Adrenal gland (tissue), 5 donors: ENCODE measurements around the gene FOLR1.

Experiments used
- POLR2A ChIP-seq, 2 donors: fragments of 450-650 bp; IDR thresholded peaks; one replicate each; pipeline ENCODE4 v1.6.1; 2017; ENCODE audit warnings: antibody characterized with exemption in 2 of 2, mild to moderate bottlenecking in 2 of 2, moderate library complexity in 1 of 2
- TF ChIP-seq, protein P1 (sequence below), 6 experiments: fragments of 450-650 bp in 4 of 6; fragments of 200-600 bp in 2 of 6; sonication (generic) in 1 of 6; IDR thresholded peaks; 1 replicate in 5 of 6; 2 replicates in 1 of 6; pipeline versions ENCODE4 v1.5.1 to v1.8.0; 2016 to 2021; ENCODE audit warnings: antibody characterized with exemption in 6 of 6, mild to moderate bottlenecking in 2 of 6, moderate library complexity in 1 of 6
- donor health status: DM: no; HTN: no; CAD: no.

DNA sequence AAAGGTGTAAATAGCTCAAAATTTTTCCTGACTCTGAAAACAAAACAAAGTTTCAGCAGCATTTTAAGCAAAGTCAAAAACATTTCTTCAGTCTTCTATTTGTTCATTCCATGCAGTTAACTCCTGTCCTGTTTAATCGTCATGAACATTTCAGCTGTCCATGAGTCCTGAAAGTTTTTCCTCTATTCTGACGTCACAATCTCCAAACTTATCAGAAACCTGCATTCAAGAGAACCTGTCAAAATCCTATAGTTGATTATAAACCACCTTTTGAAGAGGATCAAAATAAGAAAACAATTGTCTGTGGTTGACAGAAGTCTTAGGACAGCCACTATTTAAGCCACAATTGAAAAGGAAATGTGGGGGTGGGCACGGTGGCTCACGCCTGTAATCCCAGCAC is 41.1 kb upstream of the FOLR1 start:
- no peak for TF ChIP-seq POLR2A (IDR thresholded peaks at IDR 0.05)
- TF ChIP-seq, protein P1, sequence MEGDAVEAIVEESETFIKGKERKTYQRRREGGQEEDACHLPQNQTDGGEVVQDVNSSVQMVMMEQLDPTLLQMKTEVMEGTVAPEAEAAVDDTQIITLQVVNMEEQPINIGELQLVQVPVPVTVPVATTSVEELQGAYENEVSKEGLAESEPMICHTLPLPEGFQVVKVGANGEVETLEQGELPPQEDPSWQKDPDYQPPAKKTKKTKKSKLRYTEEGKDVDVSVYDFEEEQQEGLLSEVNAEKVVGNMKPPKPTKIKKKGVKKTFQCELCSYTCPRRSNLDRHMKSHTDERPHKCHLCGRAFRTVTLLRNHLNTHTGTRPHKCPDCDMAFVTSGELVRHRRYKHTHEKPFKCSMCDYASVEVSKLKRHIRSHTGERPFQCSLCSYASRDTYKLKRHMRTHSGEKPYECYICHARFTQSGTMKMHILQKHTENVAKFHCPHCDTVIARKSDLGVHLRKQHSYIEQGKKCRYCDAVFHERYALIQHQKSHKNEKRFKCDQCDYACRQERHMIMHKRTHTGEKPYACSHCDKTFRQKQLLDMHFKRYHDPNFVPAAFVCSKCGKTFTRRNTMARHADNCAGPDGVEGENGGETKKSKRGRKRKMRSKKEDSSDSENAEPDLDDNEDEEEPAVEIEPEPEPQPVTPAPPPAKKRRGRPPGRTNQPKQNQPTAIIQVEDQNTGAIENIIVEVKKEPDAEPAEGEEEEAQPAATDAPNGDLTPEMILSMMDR (IDR thresholded peaks at IDR 0.05), result no peak
